Fibroblast of mammary gland (primary cell): ENCODE data around the gene VIT.
A peak's percentile ranks its signal among the peaks of the same experiment; 100 is the strongest.

ENCODE experiments used
- DNase-seq: peaks from one replicate; pipeline ENCODE4 v3.0.0-alpha.2; 2010; ENCODE audit warnings: low read depth
- H3K4me3 ChIP-seq: 2 replicates; pipeline ENCODE4 v1.5.1; 2011; ENCODE audit warnings: low read depth, mild to moderate bottlenecking, low read length, moderate library complexity; ENCODE audit not compliant: control insufficient read depth
- TF ChIP-seq, protein P1 (sequence below): conservative IDR thresholded peaks from 2 replicates; pipeline ENCODE4 v1.5.1; 2011; ENCODE audit warnings: low read depth, low read length, inconsistent platforms; ENCODE audit not compliant: control insufficient read depth, insufficient read depth

VIT gene

GRCh38 chr2:36664696-36665076, 31.8 kb upstream of the VIT start:
- no peak for DNase-seq
- TF ChIP-seq, protein P1, sequence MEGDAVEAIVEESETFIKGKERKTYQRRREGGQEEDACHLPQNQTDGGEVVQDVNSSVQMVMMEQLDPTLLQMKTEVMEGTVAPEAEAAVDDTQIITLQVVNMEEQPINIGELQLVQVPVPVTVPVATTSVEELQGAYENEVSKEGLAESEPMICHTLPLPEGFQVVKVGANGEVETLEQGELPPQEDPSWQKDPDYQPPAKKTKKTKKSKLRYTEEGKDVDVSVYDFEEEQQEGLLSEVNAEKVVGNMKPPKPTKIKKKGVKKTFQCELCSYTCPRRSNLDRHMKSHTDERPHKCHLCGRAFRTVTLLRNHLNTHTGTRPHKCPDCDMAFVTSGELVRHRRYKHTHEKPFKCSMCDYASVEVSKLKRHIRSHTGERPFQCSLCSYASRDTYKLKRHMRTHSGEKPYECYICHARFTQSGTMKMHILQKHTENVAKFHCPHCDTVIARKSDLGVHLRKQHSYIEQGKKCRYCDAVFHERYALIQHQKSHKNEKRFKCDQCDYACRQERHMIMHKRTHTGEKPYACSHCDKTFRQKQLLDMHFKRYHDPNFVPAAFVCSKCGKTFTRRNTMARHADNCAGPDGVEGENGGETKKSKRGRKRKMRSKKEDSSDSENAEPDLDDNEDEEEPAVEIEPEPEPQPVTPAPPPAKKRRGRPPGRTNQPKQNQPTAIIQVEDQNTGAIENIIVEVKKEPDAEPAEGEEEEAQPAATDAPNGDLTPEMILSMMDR = no peak
- no peak overlapping the region for H3K4me3 ChIP-seq

DNA sequence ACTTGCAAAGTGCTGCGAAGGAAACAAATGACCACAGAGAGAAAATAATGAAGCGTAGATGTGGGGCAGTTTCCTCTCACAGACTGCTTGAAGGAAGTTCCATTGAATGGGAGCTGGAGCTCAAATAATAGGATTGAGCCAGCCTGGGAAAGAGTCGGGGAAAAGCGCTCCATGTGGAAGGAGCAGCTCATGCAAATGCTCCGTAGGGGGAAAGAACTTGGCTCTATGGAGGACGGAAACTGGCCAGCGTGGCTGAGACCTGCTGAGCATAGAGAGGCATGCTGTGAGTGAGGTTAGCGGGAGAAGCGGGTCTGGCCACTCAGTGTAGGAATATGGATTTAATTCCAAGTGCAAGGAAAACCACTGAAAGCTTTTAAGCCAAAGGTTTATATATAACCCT, 28.6 kb upstream of the VIT start:
- H3K4me3 ChIP-seq = no peak overlapping the region
- no peak for DNase-seq
- TF ChIP-seq, protein P1 = no peak

GRCh38 chr2:36670881-36671595, 25.5 kb upstream of the VIT start:
- DNase-seq = peak; percentile 67
- TF ChIP-seq, protein P1 = no peak
- no peak overlapping the region for H3K4me3 ChIP-seq

DNA sequence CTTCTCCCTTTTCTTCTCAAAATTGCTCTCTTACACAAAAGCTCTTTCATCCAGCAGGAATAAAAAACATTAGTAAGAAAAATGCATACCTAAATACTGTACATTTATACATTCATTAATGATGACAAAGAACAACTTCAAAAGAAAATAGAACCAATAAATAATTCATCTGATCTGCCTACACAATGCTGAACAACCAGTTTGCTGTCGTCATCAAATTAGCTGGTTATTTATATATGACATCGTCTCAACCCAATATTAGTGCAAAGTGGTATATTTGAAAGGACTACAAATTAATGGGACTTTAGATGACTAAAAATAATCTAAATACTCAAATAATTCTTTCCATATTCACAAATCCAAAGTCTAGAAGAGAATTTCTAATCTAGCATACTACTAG, 24.8 kb upstream of the VIT start:
- H3K4me3 ChIP-seq = no peak overlapping the region
- TF ChIP-seq, protein P1 = no peak
- no peak for DNase-seq

DNA sequence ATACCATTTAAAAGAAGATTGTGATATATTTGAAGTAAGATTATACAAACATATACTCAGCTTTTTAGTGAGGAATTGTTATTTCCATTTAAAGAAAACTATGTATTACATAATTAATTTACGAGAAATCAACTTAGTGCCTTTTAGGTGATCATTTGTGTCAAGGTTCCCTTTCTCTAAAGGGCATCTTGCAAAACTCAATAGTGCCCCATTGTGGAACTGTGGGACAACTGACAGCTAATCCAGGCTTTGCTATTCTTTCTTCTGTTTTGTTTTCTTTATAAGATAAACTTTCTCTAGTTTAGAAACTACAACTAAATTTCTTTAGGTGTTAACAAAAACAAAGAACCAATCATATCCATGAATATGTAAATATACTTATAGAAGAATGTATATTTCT, 24.3 kb upstream of the VIT start:
- no peak overlapping the region for H3K4me3 ChIP-seq
- DNase-seq = peak; percentile 61

GRCh38 chr2:36675579-36676282, 20.8 kb upstream of the VIT start:
- no peak for DNase-seq
- H3K4me3 ChIP-seq = no peak overlapping the region
- TF ChIP-seq, protein P1 = no peak

More for the DNA sequence above, 24.3 kb upstream of the VIT start:
- TF ChIP-seq, protein P1 = peak; percentile 62
